HG03097 (cell line): ENCODE results near the gene ATP13A2.
"Not testable (repeated sequence)": the region's sequence is repeated elsewhere in the genome, so short reads cannot be mapped to it uniquely, and the experiment has no call there.

Experiments
- ATAC-seq: cut with Tn5 transposase; IDR thresholded peaks from one replicate; pipeline ENCODE4 v1.9.1; 2021; ENCODE audit not compliant: unreplicated experiment, low FRiP score

ATP13A2 gene

DNA sequence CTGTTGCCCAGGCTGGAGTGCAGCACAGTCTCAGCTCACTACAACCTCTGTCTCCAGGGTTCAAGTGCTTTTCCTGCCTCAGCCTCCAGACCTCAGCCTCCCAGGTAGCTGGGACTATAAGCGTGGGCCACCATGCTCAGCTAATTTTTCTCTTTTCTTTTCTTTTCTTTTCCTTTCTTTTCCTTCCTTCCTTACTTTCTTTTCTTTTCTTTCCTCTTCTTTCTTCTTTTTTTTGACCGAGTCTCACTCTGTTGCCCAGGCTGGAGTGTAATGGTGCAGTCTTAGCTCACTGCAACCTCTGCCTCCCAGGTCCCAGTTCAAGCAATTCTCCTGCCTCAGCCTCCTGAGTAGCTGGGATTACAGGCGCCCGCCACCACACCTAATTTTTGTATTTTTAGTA lies 47.6 kb downstream of the ATP13A2 start:
- ATAC-seq, result not testable (repeated sequence)

DNA sequence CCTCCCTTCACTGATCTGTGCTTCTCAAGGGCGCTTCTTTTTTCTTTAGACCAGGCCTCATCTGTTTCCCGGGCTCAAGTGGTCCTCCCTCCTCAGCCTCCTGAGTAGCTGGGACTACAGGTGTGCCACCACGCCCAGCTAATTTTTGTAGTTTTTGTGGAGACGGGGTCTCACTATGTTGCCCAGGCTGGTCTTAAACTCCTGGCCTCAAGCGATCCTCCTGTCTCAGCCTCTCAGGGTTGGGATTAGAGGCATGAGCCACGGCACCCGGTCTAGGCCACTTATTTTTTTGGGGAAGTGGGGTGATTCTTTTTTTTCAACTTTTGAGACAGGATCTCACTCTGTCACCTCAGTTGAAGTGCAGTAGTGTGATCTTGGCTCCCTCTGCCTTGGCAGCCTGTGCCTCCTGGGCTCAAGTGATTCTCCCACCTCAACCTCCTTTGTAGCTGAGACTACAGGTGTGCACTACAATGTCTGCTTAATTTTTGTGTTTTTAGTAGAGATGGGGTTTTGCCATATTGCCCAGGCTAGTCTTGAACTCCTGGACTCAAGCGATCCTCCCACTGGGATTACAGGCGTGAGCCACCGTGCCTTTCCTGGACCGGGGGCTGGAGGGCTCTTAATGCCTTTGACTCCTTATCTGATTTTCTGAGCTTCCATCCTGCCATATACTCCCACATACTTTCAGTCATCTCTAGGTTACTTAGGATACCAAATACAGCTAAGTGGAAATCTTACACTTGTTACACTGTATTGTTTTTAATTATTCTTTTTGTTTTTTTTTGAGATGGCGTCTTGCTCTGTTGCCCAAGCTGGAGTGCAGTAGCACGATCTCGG lies 50.2 kb downstream of the ATP13A2 start:
- ATAC-seq, result no peak

DNA sequence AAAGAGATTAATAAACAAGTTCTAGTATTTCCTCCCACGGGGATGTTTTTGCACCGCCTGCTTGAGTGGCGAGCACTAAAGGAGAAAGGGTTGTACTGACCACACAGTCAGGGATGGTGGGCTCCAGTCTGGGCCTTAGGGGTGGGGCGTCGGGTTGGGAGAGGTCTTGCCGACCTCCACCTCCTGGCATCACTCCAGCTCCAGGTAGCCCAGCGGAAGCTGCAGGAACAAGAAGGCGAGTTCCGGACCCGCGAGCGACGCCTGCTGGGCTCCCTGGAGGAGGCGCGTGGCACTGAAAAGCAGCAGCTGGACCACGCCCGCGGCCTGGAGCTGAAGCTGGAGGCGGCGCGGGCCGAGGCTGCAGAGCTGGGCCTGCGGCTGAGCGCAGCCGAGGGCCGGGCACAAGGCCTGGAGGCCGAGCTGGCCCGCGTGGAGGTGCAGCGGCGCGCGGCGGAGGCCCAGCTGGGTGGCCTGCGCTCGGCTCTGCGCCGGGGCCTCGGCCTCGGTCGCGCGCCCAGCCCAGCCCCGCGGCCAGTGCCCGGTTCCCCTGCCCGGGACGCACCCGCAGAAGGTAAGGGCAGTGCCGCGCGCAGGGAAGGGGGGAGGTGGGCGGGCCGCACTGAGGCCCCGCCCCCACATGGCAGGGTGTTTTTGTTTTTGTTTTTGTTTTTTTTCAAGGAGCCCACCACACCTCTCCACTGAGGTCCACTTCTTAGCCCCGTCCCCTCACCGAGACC lies 51.0 kb downstream of the ATP13A2 start:
- no peak for ATAC-seq

DNA sequence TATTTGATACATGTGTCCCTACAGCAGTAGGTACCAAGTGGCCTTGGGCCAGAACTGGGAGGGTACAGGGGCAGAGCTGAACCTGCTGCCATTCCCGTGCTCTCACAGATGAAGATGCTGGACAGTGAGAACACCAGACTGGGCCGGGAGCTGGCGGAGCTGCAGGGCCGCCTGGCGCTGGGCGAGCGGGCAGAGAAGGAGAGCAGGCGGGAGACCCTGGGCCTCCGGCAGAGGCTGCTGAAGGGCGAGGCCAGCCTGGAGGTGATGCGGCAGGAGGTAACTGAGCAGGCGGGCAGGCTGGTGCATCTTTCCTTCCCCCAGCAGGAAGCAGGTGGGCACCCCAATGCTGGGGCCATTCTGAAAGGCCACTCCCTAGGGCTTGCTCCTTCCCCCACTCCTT lies 53.3 kb downstream of the ATP13A2 start:
- ATAC-seq, result no peak

DNA sequence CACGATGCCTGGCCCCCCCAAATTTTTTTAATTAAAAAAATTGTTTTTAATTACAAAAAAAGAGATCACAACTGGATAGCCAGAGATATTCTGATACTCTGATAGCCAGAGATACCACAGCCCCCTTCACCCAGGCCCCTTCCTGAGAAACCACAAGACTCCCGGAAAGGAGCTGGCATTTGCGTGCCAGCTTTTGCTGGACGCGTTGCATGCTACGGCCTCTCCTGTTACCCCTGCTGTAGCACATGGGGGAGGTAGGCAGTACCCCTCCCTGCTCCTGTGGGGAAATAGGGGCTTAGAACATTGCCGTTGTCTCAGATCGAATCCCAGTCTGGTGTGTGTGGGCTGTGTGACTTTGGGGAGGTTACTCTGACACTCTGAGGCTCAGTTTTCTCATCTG lies 54.0 kb downstream of the ATP13A2 start:
- no peak for ATAC-seq

DNA sequence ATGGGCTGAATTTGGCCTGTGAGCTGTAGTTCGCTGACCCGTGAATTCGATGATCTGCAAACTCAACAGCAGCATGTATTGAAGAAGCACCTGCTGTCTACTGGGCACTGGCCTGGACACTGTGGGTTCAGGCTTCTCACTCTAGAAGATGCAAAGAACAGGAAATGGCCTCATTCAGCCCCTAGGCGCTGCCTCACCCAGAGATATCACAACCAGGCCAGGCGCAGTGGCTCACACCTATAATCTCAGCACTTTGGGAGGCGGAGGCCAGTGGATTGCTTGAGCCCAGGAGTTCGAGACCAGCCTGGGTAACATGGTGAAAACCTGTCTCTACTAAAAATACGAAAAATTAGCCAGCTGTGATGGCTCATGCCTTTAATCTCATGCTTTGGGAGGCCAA lies 55.0 kb downstream of the ATP13A2 start:
- ATAC-seq, result no peak

DNA sequence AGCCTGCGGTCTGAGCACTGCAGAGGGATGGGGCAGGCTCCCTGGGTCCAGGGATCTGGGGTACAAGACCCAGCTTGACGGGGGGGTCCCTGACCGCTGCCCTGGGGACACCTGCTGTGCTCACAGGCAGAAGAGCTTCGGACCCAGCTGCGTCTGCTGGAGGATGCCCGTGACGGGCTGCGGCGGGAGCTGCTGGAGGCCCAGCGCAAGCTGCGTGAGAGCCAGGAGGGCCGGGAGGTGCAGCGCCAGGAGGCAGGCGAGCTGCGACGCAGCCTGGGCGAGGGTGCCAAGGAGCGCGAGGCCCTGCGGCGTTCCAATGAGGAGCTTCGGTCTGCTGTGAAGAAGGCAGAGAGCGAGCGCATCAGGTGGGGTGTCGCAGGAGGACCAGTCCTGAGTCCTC lies 56.5 kb downstream of the ATP13A2 start:
- ATAC-seq, result no peak

DNA sequence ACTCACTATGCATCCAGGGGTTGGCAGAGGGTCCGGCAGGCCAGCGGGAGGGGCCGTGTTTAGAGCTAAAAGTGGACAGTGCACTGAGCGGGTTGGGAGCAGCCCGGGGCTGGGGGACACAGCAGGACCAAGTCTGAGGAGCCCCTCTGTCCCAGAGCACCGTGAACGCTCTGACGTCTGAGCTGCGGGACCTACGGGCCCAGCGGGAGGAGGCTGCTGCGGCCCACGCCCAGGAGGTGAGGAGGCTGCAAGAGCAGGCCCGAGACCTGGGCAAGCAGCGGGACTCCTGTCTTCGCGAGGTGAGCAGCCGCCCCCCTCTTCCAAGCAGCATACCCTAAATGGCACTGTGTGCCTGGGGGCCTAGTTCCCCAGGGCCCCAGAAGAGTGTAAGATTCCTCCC lies 57.1 kb downstream of the ATP13A2 start:
- ATAC-seq, result no peak

DNA sequence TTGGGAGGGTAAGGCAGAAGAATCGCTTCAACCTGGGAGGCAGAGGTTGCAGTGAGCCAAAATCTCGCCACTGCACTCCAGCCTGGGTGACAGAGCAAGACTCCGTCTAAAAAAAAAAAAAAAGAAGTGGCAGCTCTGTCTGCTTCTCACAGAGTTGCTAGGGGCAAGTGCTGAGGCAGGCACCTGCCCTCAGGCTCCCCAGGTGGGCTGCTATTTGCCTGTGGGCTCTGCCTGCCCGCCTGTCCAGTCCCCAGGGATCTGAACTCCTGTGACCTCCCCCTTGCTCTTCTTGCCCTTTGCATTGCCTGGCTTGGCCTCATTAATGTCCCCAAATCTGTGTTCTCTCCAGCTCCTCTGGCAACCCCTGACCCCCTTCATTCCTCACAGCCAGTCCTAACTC lies 59.4 kb downstream of the ATP13A2 start:
- ATAC-seq, result not testable (repeated sequence)

- not testable (repeated sequence) for ATAC-seq
Observed at GRCh38 chr1:16949026-16949425, 62.7 kb downstream of the ATP13A2 start.

DNA sequence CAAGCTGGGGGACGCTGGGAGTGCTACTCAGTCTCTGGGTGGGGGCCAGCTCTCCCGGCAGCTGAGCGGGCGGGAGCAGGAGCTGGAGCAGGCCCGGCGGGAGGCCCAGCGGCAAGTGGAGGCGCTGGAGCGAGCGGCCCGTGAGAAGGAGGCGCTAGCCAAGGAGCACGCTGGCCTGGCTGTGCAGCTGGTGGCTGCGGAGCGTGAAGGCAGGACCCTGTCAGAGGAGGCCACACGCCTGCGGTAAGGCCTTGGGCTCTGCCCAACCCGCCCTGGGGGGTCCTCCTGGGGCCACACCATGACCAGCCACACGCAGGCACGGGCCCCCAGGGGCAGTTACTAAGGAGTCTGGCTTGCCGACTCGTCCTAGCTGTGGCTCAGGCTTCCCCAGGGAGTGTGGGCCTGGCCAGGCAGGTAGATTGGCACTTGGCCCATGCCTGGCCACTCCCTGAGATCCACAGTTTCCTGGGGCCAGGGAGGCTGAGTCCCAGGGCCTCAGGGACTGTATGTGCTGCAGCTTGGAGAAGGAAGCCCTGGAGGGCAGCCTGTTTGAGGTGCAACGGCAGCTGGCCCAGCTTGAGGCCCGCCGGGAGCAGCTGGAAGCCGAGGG lies 63.3 kb downstream of the ATP13A2 start:
- not testable (repeated sequence) for ATAC-seq

GRCh38 chr1:16946646-16947045 lies 65.1 kb downstream of the ATP13A2 start:
- ATAC-seq, result no peak

DNA sequence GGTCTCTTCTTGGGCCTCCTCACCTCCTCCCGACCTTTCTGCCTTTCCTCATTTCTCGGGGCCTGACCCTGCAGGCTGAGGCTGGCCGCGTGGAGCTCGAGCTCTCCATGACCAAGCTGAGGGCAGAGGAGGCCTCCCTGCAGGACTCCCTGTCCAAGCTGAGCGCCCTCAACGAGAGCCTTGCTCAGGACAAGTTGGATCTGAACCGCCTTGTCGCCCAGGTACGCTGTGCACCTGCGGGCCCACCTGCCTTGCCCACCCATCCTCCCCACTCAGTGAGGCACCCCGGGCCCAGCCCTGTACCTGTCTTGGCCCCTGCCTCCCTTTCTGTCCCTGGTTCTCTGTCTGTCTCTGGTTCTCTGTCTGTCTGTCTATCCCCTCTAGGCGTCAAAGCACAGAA lies 65.5 kb downstream of the ATP13A2 start:
- not testable (repeated sequence) for ATAC-seq

DNA sequence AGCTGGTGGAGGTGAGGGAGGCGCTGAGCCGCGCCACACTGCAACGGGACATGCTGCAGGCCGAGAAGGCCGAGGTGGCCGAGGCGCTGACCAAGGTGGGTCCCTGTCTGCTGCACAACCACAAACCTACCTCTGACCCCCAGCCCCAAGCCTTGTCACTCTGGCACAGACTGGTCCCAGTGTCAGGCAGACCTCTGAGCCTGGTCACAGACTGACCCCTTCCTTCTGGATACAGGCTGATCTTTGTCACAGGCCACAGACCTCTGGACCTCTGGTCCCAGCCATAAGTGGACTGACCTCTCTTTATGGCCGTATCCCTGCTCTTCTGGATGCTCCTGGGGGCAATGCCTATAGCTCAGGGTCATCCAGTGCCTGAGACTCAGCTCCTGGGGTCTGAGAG lies 66.2 kb downstream of the ATP13A2 start:
- not testable (repeated sequence) for ATAC-seq

DNA sequence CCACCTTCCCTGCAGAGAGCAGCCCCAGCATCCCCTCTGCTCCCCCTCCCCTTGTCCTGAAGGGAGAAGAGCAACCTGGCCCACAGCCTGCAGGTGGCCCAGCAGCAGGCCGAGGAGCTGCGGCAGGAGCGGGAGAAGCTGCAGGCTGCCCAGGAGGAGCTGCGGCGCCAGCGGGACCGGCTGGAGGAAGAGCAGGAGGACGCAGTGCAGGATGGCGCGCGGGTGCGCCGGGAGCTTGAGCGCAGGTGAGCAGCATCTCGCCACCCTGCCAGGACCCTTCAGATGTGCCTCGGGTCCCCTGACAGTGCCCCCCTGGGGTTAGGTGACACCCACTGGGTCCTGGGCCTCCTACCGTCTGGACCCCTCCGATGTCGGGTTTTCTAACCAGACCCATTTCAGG lies 67.7 kb downstream of the ATP13A2 start:
- no peak for ATAC-seq

- not testable (repeated sequence) for ATAC-seq
Observed at GRCh38 chr1:16939386-16940180, 72.1 kb downstream of the ATP13A2 start.

GRCh38 chr1:16938351-16939321 lies 73.1 kb downstream of the ATP13A2 start:
- no peak for ATAC-seq

DNA sequence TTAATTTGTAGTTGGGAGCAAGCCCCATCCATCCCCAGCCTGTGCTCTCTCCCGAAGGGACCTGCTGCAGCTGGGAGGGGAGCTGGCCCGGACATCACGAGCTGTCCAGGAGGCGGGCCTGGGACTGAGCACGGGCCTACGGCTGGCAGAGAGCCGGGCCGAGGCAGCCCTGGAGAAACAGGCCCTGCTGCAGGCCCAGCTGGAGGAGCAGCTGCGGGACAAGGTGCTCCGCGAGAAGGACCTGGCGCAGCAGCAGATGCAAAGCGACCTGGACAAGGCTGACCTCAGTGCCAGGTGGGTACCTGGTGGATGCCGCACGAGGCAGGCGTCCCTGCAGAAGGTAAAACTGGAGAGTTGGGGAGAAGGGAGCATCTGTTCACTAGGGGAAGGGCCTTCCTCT lies 75.1 kb downstream of the ATP13A2 start:
- not testable (repeated sequence) for ATAC-seq
